HepG2 (cell line): ENCODE measurements around the gene TGIF1. TPM values are rescaled to one million over a fixed set of nuclear protein-coding genes. Genes with fewer than 3 reads are reported as not detected.
A peak's percentile ranks its signal among the peaks of the same experiment; 100 is the strongest.

Experiments
- AGO2 ChIP-seq: fragments of 200-400 bp; formaldehyde crosslinking; optimal IDR thresholded peaks from 2 replicates; pipeline ENCODE3; 2017; ENCODE audit warnings: mild to moderate bottlenecking, low read depth, low read length, moderate library complexity
- CHD2 ChIP-seq: IDR thresholded peaks from 2 replicates; pipeline ENCODE4 v1.6.1; 2011; ENCODE audit warnings: low read depth, low read length, improper control_type of control experiment
- CREB3 ChIP-seq: sonication (generic); formaldehyde crosslinking; IDR thresholded peaks from 2 replicates; pipeline ENCODE4 v1.5.0; 2020; ENCODE audit warnings: missing genetic modification reagents
- FOXO1 ChIP-seq: sonication (generic); formaldehyde crosslinking; IDR thresholded peaks from 2 replicates; pipeline ENCODE4 v1.4.0; 2020; ENCODE audit warnings: missing genetic modification reagents
- GABPA ChIP-seq, 2 experiments: IDR thresholded peaks; 2 replicates each; pipeline ENCODE4 v1.6.1; 2011 to 2016; ENCODE audit warnings: low read depth in 2 of 2, low read length in 1 of 2, missing biosample characterization in 1 of 2, missing genetic modification characterization in 1 of 2
- IKZF5 ChIP-seq: IDR thresholded peaks from 2 replicates; pipeline ENCODE4 v1.6.1; 2018; ENCODE audit warnings: missing genetic modification reagents, mild to moderate bottlenecking, missing compliant biosample characterization
- KAT7 ChIP-seq: IDR thresholded peaks from 2 replicates; pipeline ENCODE4 v1.6.1; 2018; ENCODE audit warnings: borderline replicate concordance, missing compliant biosample characterization
- MTA1 ChIP-seq: sonication (generic); formaldehyde crosslinking; IDR thresholded peaks from 2 replicates; pipeline ENCODE4 v1.4.0; 2020; ENCODE audit warnings: missing genetic modification reagents, mild to moderate bottlenecking, borderline replicate concordance
- MXD4 ChIP-seq: IDR thresholded peaks from 2 replicates; pipeline ENCODE4 v1.6.1; 2016; ENCODE audit warnings: mild to moderate bottlenecking, missing biosample characterization, missing genetic modification reagents
- PHF20 ChIP-seq: sonication (generic); formaldehyde crosslinking; IDR thresholded peaks from 2 replicates; pipeline ENCODE4 v1.5.0; 2020; ENCODE audit warnings: mild to moderate bottlenecking, missing genetic modification reagents
- PHF8 ChIP-seq: sonication (generic); formaldehyde crosslinking; IDR thresholded peaks from 2 replicates; pipeline ENCODE4 v1.5.0; 2020; ENCODE audit warnings: missing genetic modification reagents
- THAP11 ChIP-seq: IDR thresholded peaks from 2 replicates; pipeline ENCODE4 v1.6.1; 2016; ENCODE audit warnings: missing biosample characterization, missing genetic modification reagents
- THAP9 ChIP-seq: sonication (generic); formaldehyde crosslinking; IDR thresholded peaks from 2 replicates; pipeline ENCODE4; 2020; ENCODE audit warnings: missing genetic modification reagents, mild to moderate bottlenecking, borderline replicate concordance
- ZBTB46 ChIP-seq: sonication (generic); formaldehyde crosslinking; IDR thresholded peaks from 2 replicates; pipeline ENCODE4 v1.4.0; 2020; ENCODE audit warnings: mild to moderate bottlenecking, missing genetic modification reagents, borderline replicate concordance
- ZFP36L1 ChIP-seq: sonication (generic); formaldehyde crosslinking; IDR thresholded peaks from 2 replicates; pipeline ENCODE4 v1.8.0; 2022; ENCODE audit warnings: mild to moderate bottlenecking, missing genetic modification reagents, moderate library complexity
- ZNF180 ChIP-seq: sonication (generic); formaldehyde crosslinking; IDR thresholded peaks from 2 replicates; pipeline ENCODE4 v1.4.0; 2020; ENCODE audit warnings: low read depth, missing genetic modification reagents, borderline replicate concordance
- ZNF343 ChIP-seq: sonication (generic); formaldehyde crosslinking; IDR thresholded peaks from 2 replicates; pipeline ENCODE4 v1.4.0; 2020; ENCODE audit warnings: mild to moderate bottlenecking, missing genetic modification reagents
- ZNF678 ChIP-seq: sonication (generic); formaldehyde crosslinking; IDR thresholded peaks from 2 replicates; pipeline ENCODE4 v1.4.0; 2020; ENCODE audit warnings: mild to moderate bottlenecking, missing genetic modification reagents
- ZNF768 ChIP-seq: sonication (generic); formaldehyde crosslinking; IDR thresholded peaks from 2 replicates; pipeline ENCODE4 v1.4.0; 2020; ENCODE audit warnings: missing genetic modification reagents
- polyA plus RNA-seq, 8 experiments: library from polyadenylated mRNA; depleted of rRNA in 3 of 8; stranded (reverse) in 7 of 8; unstranded in 1 of 8; fragments of >200 nt; fragmentation: Illumina TruSeq in 4 of 8; extraction: Trizol in 4 of 8; gene quantifications; 2 replicates each; pipeline versions ENCODE4 v1.2.1 to v1.2.3, GENCODE V29; 2011 to 2016; ENCODE audit warnings: low read depth in 4 of 8, missing spikeins in 1 of 8, mixed read lengths in 1 of 8; ENCODE audit not compliant: insufficient read depth in 1 of 8
- total RNA-seq, 5 experiments: library from RNA; depleted of rRNA; stranded (reverse); fragments of >200 nt; fragmentation: Illumina TruSeq; extraction: Trizol; gene quantifications; 2 replicates each; pipeline ENCODE4 v1.2.3, GENCODE V29; 2016; ENCODE audit warnings: low read depth in 1 of 5
- TF ChIP-seq, protein P1 (sequence below): sonication (generic); formaldehyde crosslinking; IDR thresholded peaks from 2 replicates; pipeline ENCODE4 v1.9.0; 2021; ENCODE audit warnings: missing genetic modification reagents, mild to moderate bottlenecking, borderline replicate concordance

TGIF1 gene
- total and polyA plus RNA-seq, 2 of the 13 experiments (the other 11 are each of a cell fraction or from before 2014, with no cell fraction given): 50.0 to 76.1 TPM

GRCh38 chr18:3450012-3450798 is at the start of gene TGIF1 (continued):
- 0 out of 2 replicates have a peak, but pooled peaks have one; percentile 51 for TF ChIP-seq CREB3 (CRISPR knock-in tag)
- 0 out of 2 replicates have a peak, but pooled peaks have one; percentile 42 for TF ChIP-seq MTA1 (CRISPR knock-in tag)
- TF ChIP-seq CHD2: 0 out of 2 replicates have a peak, but pooled peaks have one; percentile 0
- TF ChIP-seq MXD4 (CRISPR knock-in tag): no peak
- TF ChIP-seq PHF20 (CRISPR knock-in tag): 0 out of 2 replicates have a peak, but pooled peaks have one; percentile 4
- TF ChIP-seq ZNF768: peak; percentile 17; the same call in 1 of the 2 replicates
- TF ChIP-seq ZNF678 (CRISPR knock-in tag): 0 out of 2 replicates have a peak, but pooled peaks have one; percentile 52
- peak; percentile 97 for TF ChIP-seq AGO2
- 0 out of 2 replicates have a peak, but pooled peaks have one; percentile 29 for TF ChIP-seq ZNF343 (CRISPR knock-in tag)
- TF ChIP-seq ZBTB46 (CRISPR knock-in tag): 0 out of 2 replicates have a peak, but pooled peaks have one; percentile 30
- peak; percentile 49 for TF ChIP-seq PHF8 (CRISPR knock-in tag)
- TF ChIP-seq ZNF180 (CRISPR knock-in tag): no peak
- peak; percentile 5; the same call in 1 of the 2 replicates for TF ChIP-seq FOXO1
- peak; percentile 35; the same call in 1 of the 2 replicates for TF ChIP-seq IKZF5
- TF ChIP-seq THAP9 (CRISPR knock-in tag): no peak
- no peak; the same call in 1 of the 2 replicates for TF ChIP-seq THAP11 (CRISPR knock-in tag)
- TF ChIP-seq GABPA (IDR thresholded peaks at IDR 0.05; ENCODE audit: low read depth, low read length): no peak
- no peak for TF ChIP-seq GABPA (CRISPR knock-in tag; IDR thresholded peaks at IDR 0.05; ENCODE audit: low read depth)
- TF ChIP-seq, protein P1, sequence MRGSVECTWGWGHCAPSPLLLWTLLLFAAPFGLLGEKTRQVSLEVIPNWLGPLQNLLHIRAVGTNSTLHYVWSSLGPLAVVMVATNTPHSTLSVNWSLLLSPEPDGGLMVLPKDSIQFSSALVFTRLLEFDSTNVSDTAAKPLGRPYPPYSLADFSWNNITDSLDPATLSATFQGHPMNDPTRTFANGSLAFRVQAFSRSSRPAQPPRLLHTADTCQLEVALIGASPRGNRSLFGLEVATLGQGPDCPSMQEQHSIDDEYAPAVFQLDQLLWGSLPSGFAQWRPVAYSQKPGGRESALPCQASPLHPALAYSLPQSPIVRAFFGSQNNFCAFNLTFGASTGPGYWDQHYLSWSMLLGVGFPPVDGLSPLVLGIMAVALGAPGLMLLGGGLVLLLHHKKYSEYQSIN (CRISPR knock-in tag): no peak
- 0 out of 2 replicates have a peak, but pooled peaks have one; percentile 33 for TF ChIP-seq ZFP36L1 (CRISPR knock-in tag)
- no peak; the same call in 1 of the 2 replicates for TF ChIP-seq KAT7
